HG03280 (cell line): ENCODE measurements around the gene RIN1.

Source experiments
- ATAC-seq: cut with Tn5 transposase; IDR thresholded peaks from one replicate; pipeline ENCODE4 v1.9.1; 2021; ENCODE audit warnings: mild to moderate bottlenecking, moderate library complexity; ENCODE audit not compliant: unreplicated experiment

Gene RIN1

GRCh38 chr11:66335531-66336233 is 552 bp downstream of the RIN1 start:
- ATAC-seq, result no peak

GRCh38 chr11:66334605-66335442 is 1.4 kb downstream of the RIN1 start:
- no peak for ATAC-seq

- no peak for ATAC-seq
These were observed 2.2 kb downstream of the RIN1 start for GRCh38 chr11:66333896-66334604.

GRCh38 chr11:66333220-66333877 is 2.9 kb downstream of the RIN1 start:
- no peak for ATAC-seq

GRCh38 chr11:66332371-66333219 is 3.6 kb downstream of the RIN1 start:
- no peak for ATAC-seq

- no peak for ATAC-seq
These were observed 4.5 kb downstream of the RIN1 start for GRCh38 chr11:66331542-66332370.

- no peak for ATAC-seq
These were observed 5.3 kb downstream of the RIN1 start for GRCh38 chr11:66330931-66331330.

GRCh38 chr11:66329165-66329673 is 7.0 kb downstream of the RIN1 start:
- ATAC-seq, result no peak

- peak; percentile 61 for ATAC-seq
These were observed 7.7 kb downstream of the RIN1 start for GRCh38 chr11:66328302-66329144.

- ATAC-seq, result no peak
These were observed 8.3 kb downstream of the RIN1 start for GRCh38 chr11:66328031-66328301.

- no peak for ATAC-seq
These were observed 8.8 kb downstream of the RIN1 start for GRCh38 chr11:66327171-66328030.

GRCh38 chr11:66326261-66327111 is 9.7 kb downstream of the RIN1 start:
- ATAC-seq, result no peak

GRCh38 chr11:66325263-66325671 is 11.0 kb downstream of the RIN1 start:
- no peak for ATAC-seq

- ATAC-seq, result no peak
These were observed 11.6 kb downstream of the RIN1 start for GRCh38 chr11:66324664-66325063.

GRCh38 chr11:66323684-66324083 is 12.6 kb downstream of the RIN1 start:
- ATAC-seq, result no peak

- ATAC-seq, result no peak
These were observed 13.4 kb downstream of the RIN1 start for GRCh38 chr11:66322732-66323427.
